ENCODE measurements around the gene OPA3.

- TF ChIP-seq CTCF (IDR thresholded peaks at IDR 0.05; ENCODE audit: poor library complexity, severe bottlenecking) (no peak), EP300 (conservative IDR thresholded peaks at IDR 0.05; ENCODE audit: poor library complexity, severe bottlenecking) (no peak)
Measured at GRCh38 chr19:45589768-45590167, 5.2 kb upstream of the OPA3 start.

All from neural cell (in vitro differentiated cells).